Right lobe of liver (tissue), 6 donors: ENCODE data around the gene SPRYD3. TPM values are rescaled to one million over a fixed set of nuclear protein-coding genes. Genes with fewer than 3 reads are reported as not detected.

ENCODE experiments used
- ATAC-seq, 4 donors: fragments of 200-7000 bp; cut with Tn5 transposase; one replicate each; pipeline ENCODE4 v1.9.1; 2020; ENCODE audit warnings: mild to moderate bottlenecking in 4 of 4, moderate library complexity in 4 of 4
- DNase-seq, 3 donors: peaks; one replicate each; pipeline ENCODE4 v3.0.0-alpha.2; 2020
- H3K27ac ChIP-seq, 3 donors: fragments of 200-600 bp; one replicate each; pipeline ENCODE4 v1.8.0; 2022
- H3K27me3 ChIP-seq, 2 donors: fragments of 200-600 bp; one replicate each; pipeline ENCODE4 v1.8.0; 2022
- H3K36me3 ChIP-seq, 4 donors: fragments of 200-600 bp; sonication (generic) in 1 of 4; one replicate each; pipeline versions ENCODE4 v1.5.1 to v1.8.0; 2017 to 2022; ENCODE audit warnings: control low read depth in 1 of 4
- H3K4me1 ChIP-seq, 4 donors: fragments of 200-600 bp; sonication (generic) in 1 of 4; one replicate each; pipeline versions ENCODE4 v1.5.1 to v1.8.0; 2017 to 2022; ENCODE audit warnings: control low read depth in 1 of 4
- H3K4me3 ChIP-seq, 3 donors: fragments of 200-600 bp; one replicate each; pipeline ENCODE4 v1.8.0; 2022
- H3K9me3 ChIP-seq, 4 donors: fragments of 200-600 bp; sonication (generic) in 1 of 4; one replicate each; pipeline versions ENCODE4 v1.5.1 to v1.8.0; 2017 to 2022; ENCODE audit warnings: control low read depth in 1 of 4
- CTCF ChIP-seq, 4 donors: fragments of 200-600 bp in 3 of 4; fragments of 450-650 bp in 1 of 4; IDR thresholded peaks; one replicate each; pipeline versions ENCODE4 v1.5.1 to v1.8.0; 2016 to 2022; ENCODE audit warnings: antibody characterized with exemption in 4 of 4, mild to moderate bottlenecking in 2 of 4
- POLR2A ChIP-seq: fragments of 450-650 bp; IDR thresholded peaks from one replicate; pipeline ENCODE4 v1.6.1; 2017; ENCODE audit warnings: antibody characterized with exemption, mild to moderate bottlenecking
- WGBS: methylation state at CpG from one replicate; pipeline ENCODE4 v1.1.6; 2018; ENCODE audit warnings: low coverage, low lambda C conversion rate; ENCODE audit not compliant: insufficient coverage; ENCODE audit errors: missing lambda C conversion rate; 5-methylcytosine and 5-hydroxymethylcytosine counted together
- intact Hi-C, 2 donors: fragments of 100-400 bp; cut with DNase I; formaldehyde crosslinking; loops; one replicate each; pipeline versions ENCODE4 v1.11.2 to v1.14.1; 2022
- total RNA-seq, 6 experiments: library from RNA; depleted of rRNA in 2 of 6; stranded (reverse); fragments of >200 nt in 2 of 6; fragmentation: NEBNext Ultra II Directional in 3 of 6; extraction: Animal tissue kit (Norgen Biotek cat#: 25700) in 3 of 6; gene quantifications; one replicate each; pipeline versions ENCODE4 v1.1.0 to v1.2.4, GENCODE V29; 2016 to 2023
- donor health status: DM: no; HTN: yes; CAD: no.
- donor health status: DM: no; HTN: no; CAD: no.
- donor health status: DM: no; HTN: no; CAD: no.
- donor health status: DM: no; HTN: yes; CAD: no.
- donor health status: DM: no; HTN: yes; CAD: no.

Gene SPRYD3
- total RNA-seq, 6 experiments from 2014 or later: 12.3 to 18.2 (median 14.4) TPM

GRCh38 chr12:53056296-53056695 is 22.9 kb downstream of the SPRYD3 start:
- WGBS: 80% methylated on average over 4 of the region's 5 CpGs

GRCh38 chr12:53055471-53056266 is 23.5 kb downstream of the SPRYD3 start:
- ATAC-seq (no peak), DNase-seq (peak in 2 of 3 donors; percentile 47 to 49)
- Histone ChIP-seq H3K27me3 (no peaks in the 10 kb centered on the region), H3K9me3 (no peaks in the 10 kb centered on the region), H3K36me3 (peaks cover 0 to 48% (median 23%) of the 10 kb centered on the region in 4 donors), H3K4me1 (peaks cover 0 to 43% (median 15%) of the 10 kb centered on the region in 4 donors), H3K27ac (no peak overlapping the region), H3K4me3 (no peak overlapping the region)
- intact Hi-C loops: no loop called here
- 77% methylated on average over 10 of the region's 15 CpGs for WGBS
- TF ChIP-seq POLR2A (no peak), CTCF (IDR thresholded peaks at IDR 0.05) (no peak)

More at GRCh38 chr12:53056296-53056695, 22.9 kb downstream of the SPRYD3 start:
- Histone ChIP-seq H3K36me3 (peaks cover 0 to 48% (median 23%) of the 10 kb centered on the region in 4 donors), H3K9me3 (no peaks in the 10 kb centered on the region), H3K4me3 (no peak overlapping the region), H3K4me1 (peaks cover 0 to 49% (median 18%) of the 10 kb centered on the region in 4 donors), H3K27me3 (no peaks in the 10 kb centered on the region), H3K27ac (no peak overlapping the region)
- TF ChIP-seq POLR2A: no peak
- TF ChIP-seq CTCF (IDR thresholded peaks at IDR 0.05): no peak
- DNase-seq (no peak), ATAC-seq (no peak)
- intact Hi-C loops: no loop called here

- Histone ChIP-seq H3K27me3 (no peaks in the 10 kb centered on the region), H3K4me1 (peaks cover 0 to 34% (median 13%) of the 10 kb centered on the region in 4 donors), H3K4me3 (peak overlapping the region; percentile 22 to 74 (median 42)), H3K27ac (peak overlapping the region; percentile 95 to 98 (median 97)), H3K9me3 (no peaks in the 10 kb centered on the region), H3K36me3 (peaks cover 0 to 36% (median 17%) of the 10 kb centered on the region in 4 donors)
- peak; percentile 66 to 80 (median 72) for ATAC-seq
- intact Hi-C loops: no loop called here
- WGBS: 17% methylated on average over 9 of the region's 48 CpGs
- peak; percentile 96 to 99 (median 98) for DNase-seq
- TF ChIP-seq CTCF (IDR thresholded peaks at IDR 0.05): peak in 1 of 4 donors; percentile 18
- peak; percentile 72 for TF ChIP-seq POLR2A
Observed at GRCh38 chr12:53054112-53054878, 24.9 kb downstream of the SPRYD3 start.

GRCh38 chr12:53053218-53054111 is 25.7 kb downstream of the SPRYD3 start:
- Histone ChIP-seq H3K27ac (peak overlapping the region; percentile 95 to 98 (median 97)), H3K4me3 (peak overlapping the region; percentile 22 to 74 (median 42)), H3K27me3 (no peaks in the 10 kb centered on the region), H3K36me3 (peaks cover 0 to 33% (median 14%) of the 10 kb centered on the region in 4 donors), H3K9me3 (no peaks in the 10 kb centered on the region), H3K4me1 (peaks cover 0 to 38% (median 18%) of the 10 kb centered on the region in 4 donors)
- 0% methylated on average over 4 of the region's 16 CpGs for WGBS
- intact Hi-C loops: no loop called here
- TF ChIP-seq POLR2A (no peak), CTCF (IDR thresholded peaks at IDR 0.05) (peak; percentile 55 to 62 (median 58))
- peak in 2 of 3 donors; percentile 70 to 79 for DNase-seq
- ATAC-seq: peak; percentile 1 to 10 (median 6)
